ENCODE results near the gene WIPF3. TPM values are rescaled to one million over a fixed set of nuclear protein-coding genes. Genes with fewer than 3 reads are reported as not detected.
A peak's percentile ranks its signal among the peaks of the same experiment; 100 is the strongest.

The WIPF3 gene
- total and polyA plus RNA-seq, 8 donors: 0.50 to 1.7 (median 1.0) TPM; not detected in 1

DNA sequence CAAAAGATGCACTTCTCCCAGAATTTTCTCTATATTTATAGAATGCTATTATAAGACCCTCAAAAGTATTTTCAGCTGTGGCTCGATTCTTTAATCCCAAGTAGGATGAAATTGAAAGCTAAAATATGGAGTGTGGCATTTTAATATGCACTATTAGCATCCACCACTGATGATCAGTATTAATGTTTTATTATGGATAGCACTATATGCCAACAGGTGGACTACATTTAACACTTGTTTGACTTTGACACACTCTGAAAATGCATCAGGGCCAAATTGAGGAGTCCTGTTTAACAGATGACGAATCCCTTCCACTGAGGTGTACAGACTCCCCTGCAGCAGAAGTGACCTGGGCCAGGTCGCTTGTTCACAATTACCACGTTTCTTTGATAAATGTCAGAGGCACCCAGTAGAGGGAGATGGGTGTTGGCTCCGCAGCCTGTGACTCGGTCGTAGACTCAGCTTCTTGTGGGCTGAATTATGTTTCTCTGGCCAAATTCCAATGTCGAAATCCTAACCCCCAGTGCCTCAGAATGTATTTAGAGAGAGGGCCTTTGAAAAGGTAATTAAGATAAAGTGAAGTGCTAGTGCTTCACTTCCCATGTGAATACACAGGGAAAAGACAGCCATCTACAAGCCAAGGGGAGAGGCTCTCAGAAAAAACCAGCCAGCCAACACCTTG is 48.1 kb downstream of the WIPF3 start:
- ATAC-seq (peak; percentile 85), DNase-seq (peak in 2 of 4 donors; percentile 10 to 43)
- Histone ChIP-seq H3K4me3 (no peak overlapping the region), H3K9me3 (no peaks in the 10 kb centered on the region), H3K36me3 (no peaks in the 10 kb centered on the region), H3K4me1 (peaks cover 0 to 3% of the 10 kb centered on the region in 2 donors), H3K27ac (no peak overlapping the region), H3K27me3 (no peaks in the 10 kb centered on the region)
- TF ChIP-seq, protein P1, sequence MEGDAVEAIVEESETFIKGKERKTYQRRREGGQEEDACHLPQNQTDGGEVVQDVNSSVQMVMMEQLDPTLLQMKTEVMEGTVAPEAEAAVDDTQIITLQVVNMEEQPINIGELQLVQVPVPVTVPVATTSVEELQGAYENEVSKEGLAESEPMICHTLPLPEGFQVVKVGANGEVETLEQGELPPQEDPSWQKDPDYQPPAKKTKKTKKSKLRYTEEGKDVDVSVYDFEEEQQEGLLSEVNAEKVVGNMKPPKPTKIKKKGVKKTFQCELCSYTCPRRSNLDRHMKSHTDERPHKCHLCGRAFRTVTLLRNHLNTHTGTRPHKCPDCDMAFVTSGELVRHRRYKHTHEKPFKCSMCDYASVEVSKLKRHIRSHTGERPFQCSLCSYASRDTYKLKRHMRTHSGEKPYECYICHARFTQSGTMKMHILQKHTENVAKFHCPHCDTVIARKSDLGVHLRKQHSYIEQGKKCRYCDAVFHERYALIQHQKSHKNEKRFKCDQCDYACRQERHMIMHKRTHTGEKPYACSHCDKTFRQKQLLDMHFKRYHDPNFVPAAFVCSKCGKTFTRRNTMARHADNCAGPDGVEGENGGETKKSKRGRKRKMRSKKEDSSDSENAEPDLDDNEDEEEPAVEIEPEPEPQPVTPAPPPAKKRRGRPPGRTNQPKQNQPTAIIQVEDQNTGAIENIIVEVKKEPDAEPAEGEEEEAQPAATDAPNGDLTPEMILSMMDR (IDR thresholded peaks at IDR 0.05): peak in 1 of 2 donors; percentile 10
- intact Hi-C loops (cut with DNase I): no loop called here

DNA sequence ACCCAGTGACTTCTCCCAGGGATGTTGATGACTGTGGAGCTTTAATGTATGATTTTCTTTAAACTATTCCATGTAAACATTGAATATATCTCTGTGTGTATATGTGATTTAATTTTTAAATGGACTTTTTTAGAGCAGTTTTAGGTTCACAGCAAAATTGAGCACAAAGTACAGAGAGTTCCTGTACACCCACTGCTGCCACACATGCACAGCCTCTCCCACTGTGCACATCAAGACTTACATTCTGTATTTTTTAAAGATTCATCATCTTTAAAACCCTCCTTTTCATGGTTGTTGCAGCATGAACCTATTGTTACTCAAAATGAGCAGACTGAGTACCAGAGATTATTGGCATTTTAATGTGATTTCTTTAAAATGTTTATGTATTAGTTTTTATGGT is 51.3 kb downstream of the WIPF3 start:
- H3K4me1 ChIP-seq: peaks cover 0 to 12% of the 10 kb centered on the region in 2 donors
- no peaks in the 10 kb centered on the region for H3K9me3 ChIP-seq
- H3K27me3 ChIP-seq: no peaks in the 10 kb centered on the region
- TF ChIP-seq, protein P1 (IDR thresholded peaks at IDR 0.05): no peak
- no peak overlapping the region for H3K4me3 ChIP-seq
- DNase-seq: no peak
- ATAC-seq: no peak
- intact Hi-C loops (cut with DNase I): no loop called here
- H3K27ac ChIP-seq: no peak overlapping the region
- H3K36me3 ChIP-seq: no peaks in the 10 kb centered on the region

DNA sequence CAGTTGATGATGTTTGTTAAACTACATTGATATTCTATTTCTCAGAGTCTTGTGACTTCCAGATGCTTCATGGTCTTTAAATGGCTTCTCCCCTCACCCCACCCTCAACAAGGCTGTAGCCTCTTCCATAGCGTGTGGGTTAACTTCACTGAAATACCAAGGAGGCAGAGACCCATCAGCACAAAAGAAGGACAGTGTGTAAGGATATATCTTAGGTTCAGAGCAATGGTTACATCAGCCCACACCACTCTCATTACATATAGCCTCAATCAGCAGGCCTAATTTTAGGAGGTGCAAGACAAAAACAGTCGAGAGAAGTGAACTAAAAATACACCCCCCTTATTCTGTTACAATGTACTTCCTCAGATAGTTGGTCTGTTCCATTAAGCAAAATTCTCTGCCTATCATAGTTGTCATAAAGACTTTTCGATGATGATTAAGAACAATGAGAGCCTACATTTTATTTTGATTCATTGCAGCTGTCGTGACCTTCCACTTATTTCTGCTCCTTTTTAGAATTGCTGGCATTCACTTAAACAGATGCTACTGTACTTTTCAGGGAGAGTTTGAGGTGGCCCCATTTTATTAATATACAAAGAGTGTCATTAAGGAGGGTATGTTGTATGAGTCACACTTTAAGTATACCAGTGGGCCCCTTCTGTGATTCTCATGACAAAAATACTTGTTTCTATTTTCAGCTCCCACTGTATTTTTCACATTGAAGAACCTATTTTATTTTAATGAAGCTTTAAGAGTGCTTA is 52.1 kb downstream of the WIPF3 start:
- intact Hi-C loops (cut with DNase I): no loop called here
- Histone ChIP-seq H3K27me3 (no peaks in the 10 kb centered on the region), H3K27ac (no peak overlapping the region), H3K9me3 (no peaks in the 10 kb centered on the region), H3K36me3 (no peaks in the 10 kb centered on the region), H3K4me1 (peaks cover 0 to 12% of the 10 kb centered on the region in 2 donors), H3K4me3 (no peak overlapping the region)
- ATAC-seq (no peak), DNase-seq (no peak)
- TF ChIP-seq, protein P1 (IDR thresholded peaks at IDR 0.05): no peak

DNA sequence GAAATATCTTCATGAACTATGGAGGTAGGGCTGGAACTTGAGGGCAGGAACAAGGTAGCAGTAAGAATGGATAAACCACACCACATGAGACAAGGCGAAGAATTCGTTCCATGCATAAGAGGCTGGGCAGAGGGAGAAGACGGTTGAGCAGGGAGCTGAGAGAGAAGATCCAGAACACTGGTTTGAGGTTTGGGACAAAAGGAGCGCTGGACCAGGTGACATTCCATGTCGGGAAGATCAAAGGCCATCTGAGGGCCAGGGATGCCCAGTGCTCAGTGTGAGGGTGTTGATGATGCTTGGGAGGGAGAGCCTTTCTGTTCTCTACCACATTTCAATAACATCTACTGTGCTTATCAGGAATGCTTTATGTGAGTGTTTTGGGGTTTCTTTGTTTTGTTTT is 52.8 kb downstream of the WIPF3 start:
- intact Hi-C loops (cut with DNase I): no loop called here
- Histone ChIP-seq H3K4me3 (no peak overlapping the region), H3K36me3 (no peaks in the 10 kb centered on the region), H3K27ac (no peak overlapping the region), H3K27me3 (no peaks in the 10 kb centered on the region), H3K9me3 (no peaks in the 10 kb centered on the region), H3K4me1 (peaks cover 0 to 12% of the 10 kb centered on the region in 2 donors)
- ATAC-seq (no peak), DNase-seq (no peak)
- TF ChIP-seq, protein P1 (IDR thresholded peaks at IDR 0.05): no peak

DNA sequence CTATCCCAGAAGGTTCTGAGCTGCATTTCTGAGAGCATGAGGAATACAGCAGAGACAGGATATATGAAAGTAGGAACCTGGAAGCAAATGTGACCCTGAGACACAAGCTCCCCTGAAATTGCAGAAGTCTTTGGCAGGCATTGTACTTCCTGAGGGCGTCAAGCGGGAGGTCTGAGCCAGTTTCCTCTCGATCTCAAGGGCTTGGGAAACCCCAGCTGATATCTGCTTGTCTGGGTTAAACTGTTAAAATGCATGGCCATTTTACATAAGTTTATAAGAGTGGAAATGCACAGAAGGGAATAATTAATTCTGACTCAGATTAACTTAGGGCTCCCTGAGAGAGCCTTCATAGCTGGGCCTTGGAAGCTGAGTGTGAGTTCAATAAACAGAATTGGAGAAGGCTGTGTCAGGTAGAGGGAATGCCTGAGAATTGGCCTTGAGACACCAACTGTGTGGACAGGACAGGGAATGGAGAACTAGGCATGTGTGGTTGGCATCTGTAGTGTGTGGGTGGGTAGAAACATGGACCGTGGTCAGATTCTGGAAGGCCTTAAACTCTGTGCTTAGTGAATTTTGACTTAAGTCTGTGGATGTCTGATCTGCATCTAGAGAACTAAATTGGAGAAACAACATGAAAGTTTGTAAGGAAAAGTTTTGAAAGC is 53.3 kb downstream of the WIPF3 start:
- Histone ChIP-seq H3K27me3 (no peaks in the 10 kb centered on the region), H3K4me1 (peaks cover 0 to 12% of the 10 kb centered on the region in 2 donors), H3K9me3 (no peaks in the 10 kb centered on the region), H3K27ac (no peak overlapping the region), H3K4me3 (no peak overlapping the region), H3K36me3 (no peaks in the 10 kb centered on the region)
- peak in 2 of 4 donors; percentile 16 to 41 for DNase-seq
- peak; percentile 62 for ATAC-seq
- TF ChIP-seq, protein P1 (IDR thresholded peaks at IDR 0.05): no peak
- intact Hi-C loops (cut with DNase I): no loop called here
